ENCODE results near the gene FSIP1.

The FSIP1 gene

GRCh38 chr15:39583596-39584265, 198.9 kb downstream of the FSIP1 start:
- Histone ChIP-seq H3K9me3 (ENCODE audit: control insufficient read depth in 2 of 2, low read length in 2 of 2) (no peaks in the 10 kb centered on the region), H3K9ac (ENCODE audit: low read length in 2 of 2) (peak overlapping the region; percentile 7 to 97), H3K4me3 (ENCODE audit: low read length in 2 of 2) (peak overlapping the region; percentile 89 to 91), H3K36me3 (ENCODE audit: control insufficient read depth in 2 of 2, insufficient read depth in 2 of 2, low read length in 2 of 2) (peaks cover 52 to 75% of the 10 kb centered on the region in 2 donors), H3K27me3 (ENCODE audit: control insufficient read depth in 1 of 2, insufficient read depth in 2 of 2, low read length in 2 of 2) (no peaks in the 10 kb centered on the region), H3K27ac (ENCODE audit: low read length) (peak overlapping the region; percentile 96), H3K4me1 (ENCODE audit: control insufficient read depth, insufficient read depth, low read length) (peaks cover 76% of the 10 kb centered on the region)

GRCh38 chr15:39582977-39583595, 199.6 kb downstream of the FSIP1 start:
- H3K9me3 ChIP-seq (ENCODE audit: control insufficient read depth in 2 of 2, low read length in 2 of 2): no peaks in the 10 kb centered on the region
- peaks cover 75% of the 10 kb centered on the region for H3K4me1 ChIP-seq (ENCODE audit: control insufficient read depth, insufficient read depth, low read length)
- H3K36me3 ChIP-seq (ENCODE audit: control insufficient read depth in 2 of 2, insufficient read depth in 2 of 2, low read length in 2 of 2): peaks cover 45 to 69% of the 10 kb centered on the region in 2 donors
- peak overlapping the region; percentile 89 to 91 for H3K4me3 ChIP-seq (ENCODE audit: low read length in 2 of 2)
- peak overlapping the region; percentile 96 for H3K27ac ChIP-seq (ENCODE audit: low read length)
- peak overlapping the region; percentile 90 to 97 for H3K9ac ChIP-seq (ENCODE audit: low read length in 2 of 2)
- no peaks in the 10 kb centered on the region for H3K27me3 ChIP-seq (ENCODE audit: control insufficient read depth in 1 of 2, insufficient read depth in 2 of 2, low read length in 2 of 2)

GRCh38 chr15:39582286-39582976, 200.2 kb downstream of the FSIP1 start:
- H3K36me3 ChIP-seq (ENCODE audit: control insufficient read depth in 2 of 2, insufficient read depth in 2 of 2, low read length in 2 of 2): peaks cover 39 to 62% of the 10 kb centered on the region in 2 donors
- peaks cover 69% of the 10 kb centered on the region for H3K4me1 ChIP-seq (ENCODE audit: control insufficient read depth, insufficient read depth, low read length)
- H3K9me3 ChIP-seq (ENCODE audit: control insufficient read depth in 2 of 2, low read length in 2 of 2): no peaks in the 10 kb centered on the region
- peak overlapping the region; percentile 90 to 97 for H3K9ac ChIP-seq (ENCODE audit: low read length in 2 of 2)
- no peaks in the 10 kb centered on the region for H3K27me3 ChIP-seq (ENCODE audit: control insufficient read depth in 1 of 2, insufficient read depth in 2 of 2, low read length in 2 of 2)
- peak overlapping the region; percentile 89 to 91 for H3K4me3 ChIP-seq (ENCODE audit: low read length in 2 of 2)
- H3K27ac ChIP-seq (ENCODE audit: low read length): peak overlapping the region; percentile 96

GRCh38 chr15:39581793-39582285, 200.8 kb downstream of the FSIP1 start:
- H3K27me3 ChIP-seq (ENCODE audit: control insufficient read depth in 1 of 2, insufficient read depth in 2 of 2, low read length in 2 of 2): no peaks in the 10 kb centered on the region
- peak overlapping the region; percentile 89 to 91 for H3K4me3 ChIP-seq (ENCODE audit: low read length in 2 of 2)
- H3K9ac ChIP-seq (ENCODE audit: low read length in 2 of 2): peak overlapping the region; percentile 90 to 97
- H3K27ac ChIP-seq (ENCODE audit: low read length): peak overlapping the region; percentile 96
- H3K36me3 ChIP-seq (ENCODE audit: control insufficient read depth in 2 of 2, insufficient read depth in 2 of 2, low read length in 2 of 2): peaks cover 33 to 56% of the 10 kb centered on the region in 2 donors
- H3K9me3 ChIP-seq (ENCODE audit: control insufficient read depth in 2 of 2, low read length in 2 of 2): no peaks in the 10 kb centered on the region
- H3K4me1 ChIP-seq (ENCODE audit: control insufficient read depth, insufficient read depth, low read length): peaks cover 64% of the 10 kb centered on the region

- H3K9me3 ChIP-seq (ENCODE audit: control insufficient read depth in 2 of 2, low read length in 2 of 2): no peaks in the 10 kb centered on the region
- H3K36me3 ChIP-seq (ENCODE audit: control insufficient read depth in 2 of 2, insufficient read depth in 2 of 2, low read length in 2 of 2): peaks cover 28 to 51% of the 10 kb centered on the region in 2 donors
- peak overlapping the region; percentile 90 to 97 for H3K9ac ChIP-seq (ENCODE audit: low read length in 2 of 2)
- H3K27ac ChIP-seq (ENCODE audit: low read length): peak overlapping the region; percentile 96
- H3K4me1 ChIP-seq (ENCODE audit: control insufficient read depth, insufficient read depth, low read length): peaks cover 60% of the 10 kb centered on the region
- H3K27me3 ChIP-seq (ENCODE audit: control insufficient read depth in 1 of 2, insufficient read depth in 2 of 2, low read length in 2 of 2): no peaks in the 10 kb centered on the region
- peak overlapping the region; percentile 89 to 91 for H3K4me3 ChIP-seq (ENCODE audit: low read length in 2 of 2)
Measured at GRCh38 chr15:39581242-39581792, 201.3 kb downstream of the FSIP1 start.

- H3K4me3 ChIP-seq (ENCODE audit: low read length in 2 of 2): peak within 1 kb of the TSS; percentile 89 to 91
Measured at GRCh38 chr15:39580485-39581241, 202.0 kb downstream of the FSIP1 start, which contains the start of gene THBS1. Gene THBS1, plus strand, starts transcription at chr15:39581079. Its CDS starts 779 bp downstream, at chr15:39581858.

GRCh38 chr15:39580117-39580484, 202.5 kb downstream of the FSIP1 start:
- peak overlapping the region; percentile 80 to 97 for H3K9ac ChIP-seq (ENCODE audit: low read length in 2 of 2)
- peak overlapping the region; percentile 96 for H3K27ac ChIP-seq (ENCODE audit: low read length)
- no peaks in the 10 kb centered on the region for H3K9me3 ChIP-seq (ENCODE audit: control insufficient read depth in 2 of 2, low read length in 2 of 2)
- H3K36me3 ChIP-seq (ENCODE audit: control insufficient read depth in 2 of 2, insufficient read depth in 2 of 2, low read length in 2 of 2): peaks cover 15 to 39% of the 10 kb centered on the region in 2 donors
- no peaks in the 10 kb centered on the region for H3K27me3 ChIP-seq (ENCODE audit: control insufficient read depth in 1 of 2, insufficient read depth in 2 of 2, low read length in 2 of 2)
- peaks cover 48% of the 10 kb centered on the region for H3K4me1 ChIP-seq (ENCODE audit: control insufficient read depth, insufficient read depth, low read length)
- peak overlapping the region; percentile 70 to 89 for H3K4me3 ChIP-seq (ENCODE audit: low read length in 2 of 2)

More at GRCh38 chr15:39580485-39581241, 202.0 kb downstream of the FSIP1 start, which contains the start of gene THBS1:
- peaks cover 21 to 45% of the 10 kb centered on the region in 2 donors for H3K36me3 ChIP-seq (ENCODE audit: control insufficient read depth in 2 of 2, insufficient read depth in 2 of 2, low read length in 2 of 2)
- peaks cover 53% of the 10 kb centered on the region for H3K4me1 ChIP-seq (ENCODE audit: control insufficient read depth, insufficient read depth, low read length)
- H3K27ac ChIP-seq (ENCODE audit: low read length): peak within 1 kb of the TSS; percentile 96
- H3K9ac ChIP-seq (ENCODE audit: low read length in 2 of 2): peak within 1 kb of the TSS; percentile 90 to 97
- no peaks in the 10 kb centered on the region for H3K27me3 ChIP-seq (ENCODE audit: control insufficient read depth in 1 of 2, insufficient read depth in 2 of 2, low read length in 2 of 2)
- H3K9me3 ChIP-seq (ENCODE audit: control insufficient read depth in 2 of 2, low read length in 2 of 2): no peaks in the 10 kb centered on the region

- no peaks in the 10 kb centered on the region for H3K9me3 ChIP-seq (ENCODE audit: control insufficient read depth in 2 of 2, low read length in 2 of 2)
- peaks cover 44% of the 10 kb centered on the region for H3K4me1 ChIP-seq (ENCODE audit: control insufficient read depth, insufficient read depth, low read length)
- H3K27me3 ChIP-seq (ENCODE audit: control insufficient read depth in 1 of 2, insufficient read depth in 2 of 2, low read length in 2 of 2): no peaks in the 10 kb centered on the region
- peak overlapping the region; percentile 96 for H3K27ac ChIP-seq (ENCODE audit: low read length)
- H3K36me3 ChIP-seq (ENCODE audit: control insufficient read depth in 2 of 2, insufficient read depth in 2 of 2, low read length in 2 of 2): peaks cover 11 to 34% of the 10 kb centered on the region in 2 donors
- peak overlapping the region; percentile 70 to 89 for H3K4me3 ChIP-seq (ENCODE audit: low read length in 2 of 2)
- H3K9ac ChIP-seq (ENCODE audit: low read length in 2 of 2): peak overlapping the region; percentile 80 to 97
Measured at GRCh38 chr15:39579487-39580116, 203.0 kb downstream of the FSIP1 start.

GRCh38 chr15:39578851-39579486, 203.7 kb downstream of the FSIP1 start:
- H3K4me3 ChIP-seq (ENCODE audit: low read length in 2 of 2): peak overlapping the region; percentile 70 to 89
- peaks cover 38% of the 10 kb centered on the region for H3K4me1 ChIP-seq (ENCODE audit: control insufficient read depth, insufficient read depth, low read length)
- no peaks in the 10 kb centered on the region for H3K9me3 ChIP-seq (ENCODE audit: control insufficient read depth in 2 of 2, low read length in 2 of 2)
- peak overlapping the region; percentile 96 for H3K27ac ChIP-seq (ENCODE audit: low read length)
- peaks cover 6 to 28% of the 10 kb centered on the region in 2 donors for H3K36me3 ChIP-seq (ENCODE audit: control insufficient read depth in 2 of 2, insufficient read depth in 2 of 2, low read length in 2 of 2)
- H3K27me3 ChIP-seq (ENCODE audit: control insufficient read depth in 1 of 2, insufficient read depth in 2 of 2, low read length in 2 of 2): no peaks in the 10 kb centered on the region
- H3K9ac ChIP-seq (ENCODE audit: low read length in 2 of 2): peak overlapping the region; percentile 80 to 97

Data from stomach smooth muscle (tissue), 2 donors.